HCT116 (cell line): ENCODE data around the gene GPR37L1. TPM values are rescaled to one million over a fixed set of nuclear protein-coding genes. Genes with fewer than 3 reads are reported as not detected.

ENCODE experiments used
- total RNA-seq: library from RNA; stranded (reverse); gene quantifications from one replicate; pipeline ENCODE4 v1.2.1, GENCODE V29; 2021; ENCODE audit not compliant: unreplicated experiment

The GPR37L1 gene
- total RNA-seq, 1 experiment from 2014 or later, result 0.10 TPM

Other genes with a start within 250 kb of the GPR37L1 start
- gene SHISA4, start 234.0 kb upstream of the GPR37L1 start, total RNA-seq, result 15.2 TPM
- gene LMOD1, start 176.4 kb upstream of the GPR37L1 start, total RNA-seq, result 0.12 TPM
- gene TIMM17A, start 167.4 kb upstream of the GPR37L1 start, total RNA-seq, result 100 TPM
- gene RNPEP, start 140.3 kb upstream of the GPR37L1 start, total RNA-seq, result 85.9 TPM
- 200 TPM for gene ELF3, start 112.3 kb upstream of the GPR37L1 start, total RNA-seq
- gene ARL8A, start 21.8 kb downstream of the GPR37L1 start, total RNA-seq, result 45.6 TPM
- gene PTPN7, start 37.7 kb downstream of the GPR37L1 start, total RNA-seq, result 0.76 TPM
- 0.20 TPM for gene LGR6, start 70.9 kb downstream of the GPR37L1 start, total RNA-seq
- gene UBE2T, start 219.0 kb downstream of the GPR37L1 start, total RNA-seq, result 79.8 TPM
- 14.3 TPM for gene PPP1R12B, start 225.8 kb downstream of the GPR37L1 start, total RNA-seq